Astrocyte of the spinal cord (primary cell): ENCODE data around the gene UBE2H.

Experiments used
- DNase-seq: peaks from one replicate; pipeline ENCODE4 v3.0.0; 2011; ENCODE audit warnings: low read depth, low spot score
- H3K4me3 ChIP-seq: 2 replicates; pipeline ENCODE4 v1.5.1; 2011; ENCODE audit warnings: low read depth, mild to moderate bottlenecking, low read length, moderate library complexity
- CTCF ChIP-seq: IDR thresholded peaks from 2 replicates; pipeline ENCODE4 v1.5.1; 2012; ENCODE audit warnings: low read depth, mild to moderate bottlenecking, low read length, inconsistent platforms
- in situ Hi-C: cut with HindIII; loops from 2 replicates; pipeline ENCODE4 v1.10.0; 2017; ENCODE audit warnings: low sequenced_read_pairs

Gene UBE2H

GRCh38 chr7:129793506-129794310 lies 159.1 kb downstream of the UBE2H start:
- no peak for DNase-seq
- in situ Hi-C loops: no loop called here
- TF ChIP-seq CTCF: no peak
- no peak overlapping the region for H3K4me3 ChIP-seq

GRCh38 chr7:129792721-129793120 lies 160.0 kb downstream of the UBE2H start:
- no peak for DNase-seq
- in situ Hi-C loops: no loop called here
- TF ChIP-seq CTCF: no peak
- H3K4me3 ChIP-seq: no peak overlapping the region

- DNase-seq: no peak
- in situ Hi-C loops: no loop called here
- H3K4me3 ChIP-seq: no peak overlapping the region
- no peak for TF ChIP-seq CTCF
Observed at GRCh38 chr7:129790136-129790535, 162.6 kb downstream of the UBE2H start.

- in situ Hi-C loops: no loop called here
- H3K4me3 ChIP-seq: no peak overlapping the region
- TF ChIP-seq CTCF: no peak
- DNase-seq: no peak
Observed at GRCh38 chr7:129789652-129790051, 163.1 kb downstream of the UBE2H start.

GRCh38 chr7:129789000-129789399 lies 163.8 kb downstream of the UBE2H start:
- H3K4me3 ChIP-seq: no peak overlapping the region
- in situ Hi-C loops: no loop called here
- DNase-seq: no peak
- no peak for TF ChIP-seq CTCF

- TF ChIP-seq CTCF: no peak
- in situ Hi-C loops: no loop called here
- DNase-seq: no peak
- H3K4me3 ChIP-seq: no peak overlapping the region
Observed at GRCh38 chr7:129786825-129787563, 165.8 kb downstream of the UBE2H start.
